ENCODE results near the gene SUN5. TPM values are rescaled to one million over a fixed set of nuclear protein-coding genes. Genes with fewer than 3 reads are reported as not detected.
"Not testable (repeated sequence)": the region's sequence is repeated elsewhere in the genome, so short reads cannot be mapped to it uniquely, and the experiment has no call there.

SUN5 gene
- polyA plus RNA-seq (ENCODE audit: insufficient read length): not detected
- long read RNA-seq, donor 1: 0 reads
- long read RNA-seq, donor 2: 0 reads
- long read RNA-seq, donor 3: 0 reads
- long read RNA-seq, donor 4: 0 reads
- long read RNA-seq, donor 5: 0 reads
- long read RNA-seq, donor 6: 0 reads
- long read RNA-seq, donor 7: 0 reads
- long read RNA-seq, donor 8: 0 reads

GRCh38 chr20:33004141-33004751 lies at the start of gene SUN5:
SUN5 (minus strand) TSS chr20:33004433; CDS start chr20:33004340, 93 bp downstream.
- no peak for DNase-seq

- DNase-seq: no peak
These were observed 49.3 kb upstream of the SUN5 start, which contains the start of gene BPIFB3 for GRCh38 chr20:33053291-33054106. BPIFB3 (plus strand) TSS chr20:33053903; CDS start chr20:33055436, 1,533 bp downstream.

GRCh38 chr20:33051333-33051732 lies 47.1 kb upstream of the SUN5 start:
- DNase-seq: no peak

GRCh38 chr20:33046412-33046811 lies 42.2 kb upstream of the SUN5 start:
- no peak for DNase-seq

GRCh38 chr20:33045129-33045721 lies 41.0 kb upstream of the SUN5 start:
- DNase-seq: not testable (repeated sequence)

- no peak for DNase-seq
These were observed 39.5 kb upstream of the SUN5 start for GRCh38 chr20:33043731-33044181.

GRCh38 chr20:33042983-33043730 lies 38.9 kb upstream of the SUN5 start:
- no peak for DNase-seq

- DNase-seq: no peak
These were observed 38.2 kb upstream of the SUN5 start for GRCh38 chr20:33042430-33042829.

- DNase-seq: no peak
These were observed 34.0 kb upstream of the SUN5 start for GRCh38 chr20:33038243-33038642.

- no peak for DNase-seq
These were observed 33.2 kb upstream of the SUN5 start for GRCh38 chr20:33037456-33037855.

- DNase-seq: no peak
These were observed 30.8 kb upstream of the SUN5 start for GRCh38 chr20:33034901-33035492.

GRCh38 chr20:33034115-33034514 lies 29.9 kb upstream of the SUN5 start:
- DNase-seq: no peak

- no peak for DNase-seq
These were observed 29.1 kb upstream of the SUN5 start for GRCh38 chr20:33033381-33033780.

- no peak for DNase-seq
These were observed 28.3 kb upstream of the SUN5 start for GRCh38 chr20:33032555-33032954.

GRCh38 chr20:33031531-33031930 lies 27.3 kb upstream of the SUN5 start, which contains the start of gene BPIFB6:
BPIFB6 (plus strand) TSS chr20:33031648; CDS start chr20:33031648, 0 bp downstream.
- DNase-seq: no peak

GRCh38 chr20:33030569-33030968 lies 26.3 kb upstream of the SUN5 start:
- DNase-seq: no peak

- DNase-seq: no peak
These were observed 25.8 kb upstream of the SUN5 start for GRCh38 chr20:33030076-33030475.

GRCh38 chr20:33028875-33029274 lies 24.6 kb upstream of the SUN5 start:
- no peak for DNase-seq

- no peak for DNase-seq
These were observed 23.8 kb upstream of the SUN5 start for GRCh38 chr20:33027769-33028751.
